ENCODE data around the gene FRMD4A.

The FRMD4A gene

GRCh38 chr10:14198078-14198477, 132.6 kb downstream of the FRMD4A start:
- no peak overlapping the region for H3K23ac ChIP-seq (ENCODE audit: low read depth, low read length, poor library complexity)
- no CpG with 5 or more reads among the region's 9 CpGs for WGBS, 2 donors (ENCODE audit: extremely low coverage in 2 of 2, insufficient read length in 2 of 2, insufficient replicate concordance in 1 of 2)
- H2BK5ac ChIP-seq (ENCODE audit: low read length): no peak overlapping the region
- no peak overlapping the region for H3K9ac ChIP-seq (ENCODE audit: low read depth, low read length, poor library complexity)
- no peak overlapping the region for H3K4ac ChIP-seq (ENCODE audit: low read length)
- no peak overlapping the region for H2BK120ac ChIP-seq (ENCODE audit: low read depth, low read length)
- peaks cover 0 to 8% of the 10 kb centered on the region in 2 donors for H3K4me1 ChIP-seq (ENCODE audit: control insufficient read depth in 2 of 2, insufficient read depth in 1 of 2, low read depth in 1 of 2, low read length in 2 of 2)
- H3K79me1 ChIP-seq (ENCODE audit: low read depth, low read length): no peaks in the 10 kb centered on the region
- H3K4me3 ChIP-seq (ENCODE audit: low read length in 2 of 2): no peak overlapping the region
- H3K18ac ChIP-seq (ENCODE audit: low read length): no peak overlapping the region
- H3K4me2 ChIP-seq (ENCODE audit: insufficient read depth, low read length, poor library complexity, severe bottlenecking): no peak overlapping the region
- no peaks in the 10 kb centered on the region for H3K27me3 ChIP-seq (ENCODE audit: control insufficient read depth in 3 of 3, insufficient read depth in 3 of 3, low read depth in 1 of 3, low read length in 3 of 3)
- H2AFZ ChIP-seq (ENCODE audit: low read length): no peak overlapping the region
- H2AK5ac ChIP-seq (ENCODE audit: low read depth, low read length): no peak overlapping the region
- H3K9me3 ChIP-seq (replicated peaks in 1 of 2; ENCODE audit: control insufficient read depth in 2 of 2, insufficient read depth in 1 of 2, low read depth in 1 of 2, low read length in 2 of 2): no peaks in the 10 kb centered on the region
- H4K91ac ChIP-seq (ENCODE audit: low read depth, low read length, poor library complexity): no peak overlapping the region
- H3K36me3 ChIP-seq (replicated peaks in 1 of 2; ENCODE audit: control insufficient read depth in 2 of 2, insufficient read depth in 2 of 2, low read length in 2 of 2): no peaks in the 10 kb centered on the region
- no peak overlapping the region for H2BK15ac ChIP-seq (ENCODE audit: low read length)
- no peak for DNase-seq (ENCODE audit: low spot score)
- H3K14ac ChIP-seq (ENCODE audit: low read length): no peak overlapping the region
- H4K8ac ChIP-seq (ENCODE audit: low read depth, low read length): no peak overlapping the region
- no peak overlapping the region for H3K27ac ChIP-seq (replicated peaks; ENCODE audit: low read length)
- no peak overlapping the region for H2BK12ac ChIP-seq (ENCODE audit: low read length)

GRCh38 chr10:14196113-14196512, 134.6 kb downstream of the FRMD4A start:
- no peak overlapping the region for H2BK120ac ChIP-seq (ENCODE audit: low read depth, low read length)

DNA sequence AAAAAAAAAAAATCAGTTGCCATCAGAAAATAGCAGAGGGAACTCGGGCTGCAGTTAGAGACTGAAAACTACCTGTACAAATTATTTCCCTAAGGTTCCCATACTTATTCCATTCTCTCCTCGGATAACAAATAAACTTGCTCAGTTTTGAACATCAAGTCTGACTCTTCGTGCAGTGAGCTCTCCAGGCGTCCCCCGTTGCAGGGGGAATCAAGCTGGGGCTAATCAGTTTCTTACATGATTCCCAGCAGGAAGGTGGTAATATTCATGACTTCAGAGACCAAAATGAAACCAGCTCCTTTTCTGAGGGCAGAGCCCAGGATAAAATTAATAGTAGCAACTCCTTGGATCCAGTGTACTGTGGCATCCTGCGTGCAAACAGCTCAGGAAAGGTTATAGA, 135.3 kb downstream of the FRMD4A start:
- no peak overlapping the region for H2BK5ac ChIP-seq (ENCODE audit: low read length)
- no peak overlapping the region for H3K18ac ChIP-seq (ENCODE audit: low read length)
- no peak overlapping the region for H3K4me3 ChIP-seq (ENCODE audit: low read length in 2 of 2)
- peaks cover 3 to 17% of the 10 kb centered on the region in 2 donors for H3K4me1 ChIP-seq (ENCODE audit: control insufficient read depth in 2 of 2, insufficient read depth in 1 of 2, low read depth in 1 of 2, low read length in 2 of 2)
- no peak overlapping the region for H2AK5ac ChIP-seq (ENCODE audit: low read depth, low read length)
- H3K36me3 ChIP-seq (replicated peaks in 1 of 2; ENCODE audit: control insufficient read depth in 2 of 2, insufficient read depth in 2 of 2, low read length in 2 of 2): no peaks in the 10 kb centered on the region
- no peak overlapping the region for H2BK12ac ChIP-seq (ENCODE audit: low read length)
- H3K23ac ChIP-seq (ENCODE audit: low read depth, low read length, poor library complexity): no peak overlapping the region
- no peak overlapping the region for H3K4me2 ChIP-seq (ENCODE audit: insufficient read depth, low read length, poor library complexity, severe bottlenecking)
- H3K14ac ChIP-seq (ENCODE audit: low read length): no peak overlapping the region
- DNase-seq (ENCODE audit: low spot score): no peak
- no peak overlapping the region for H4K8ac ChIP-seq (ENCODE audit: low read depth, low read length)
- H3K27me3 ChIP-seq (ENCODE audit: control insufficient read depth in 3 of 3, insufficient read depth in 3 of 3, low read depth in 1 of 3, low read length in 3 of 3): no peaks in the 10 kb centered on the region
- H2BK15ac ChIP-seq (ENCODE audit: low read length): no peak overlapping the region
- no peak overlapping the region for H3K27ac ChIP-seq (replicated peaks; ENCODE audit: low read length)
- no peak overlapping the region for H2BK120ac ChIP-seq (ENCODE audit: low read depth, low read length)
- WGBS, 2 donors (ENCODE audit: extremely low coverage in 2 of 2, insufficient read length in 2 of 2, insufficient replicate concordance in 1 of 2): no CpG with 5 or more reads among the region's 6 CpGs
- no peak overlapping the region for H3K4ac ChIP-seq (ENCODE audit: low read length)
- H2AFZ ChIP-seq (ENCODE audit: low read length): peak overlapping the region; percentile 75
- no peaks in the 10 kb centered on the region for H3K9me3 ChIP-seq (replicated peaks in 1 of 2; ENCODE audit: control insufficient read depth in 2 of 2, insufficient read depth in 1 of 2, low read depth in 1 of 2, low read length in 2 of 2)
- no peaks in the 10 kb centered on the region for H3K79me1 ChIP-seq (ENCODE audit: low read depth, low read length)
- H3K9ac ChIP-seq (ENCODE audit: low read depth, low read length, poor library complexity): no peak overlapping the region
- H4K91ac ChIP-seq (ENCODE audit: low read depth, low read length, poor library complexity): no peak overlapping the region

More at GRCh38 chr10:14196113-14196512, 134.6 kb downstream of the FRMD4A start:
- Histone ChIP-seq H2BK5ac (ENCODE audit: low read length) (no peak overlapping the region), H3K79me1 (ENCODE audit: low read depth, low read length) (no peaks in the 10 kb centered on the region), H3K4me1 (ENCODE audit: control insufficient read depth in 2 of 2, insufficient read depth in 1 of 2, low read depth in 1 of 2, low read length in 2 of 2) (peaks cover 3 to 14% of the 10 kb centered on the region in 2 donors), H2AFZ (ENCODE audit: low read length) (no peak overlapping the region), H3K9ac (ENCODE audit: low read depth, low read length, poor library complexity) (no peak overlapping the region), H3K18ac (ENCODE audit: low read length) (no peak overlapping the region), H2AK5ac (ENCODE audit: low read depth, low read length) (no peak overlapping the region), H3K4ac (ENCODE audit: low read length) (no peak overlapping the region), H2BK12ac (ENCODE audit: low read length) (no peak overlapping the region), H3K14ac (ENCODE audit: low read length) (no peak overlapping the region), H3K4me3 (ENCODE audit: low read length in 2 of 2) (no peak overlapping the region), H3K27ac (replicated peaks; ENCODE audit: low read length) (no peak overlapping the region), H4K91ac (ENCODE audit: low read depth, low read length, poor library complexity) (no peak overlapping the region), H4K8ac (ENCODE audit: low read depth, low read length) (no peak overlapping the region), H2BK15ac (ENCODE audit: low read length) (no peak overlapping the region), H3K36me3 (replicated peaks in 1 of 2; ENCODE audit: control insufficient read depth in 2 of 2, insufficient read depth in 2 of 2, low read length in 2 of 2) (no peaks in the 10 kb centered on the region), H3K4me2 (ENCODE audit: insufficient read depth, low read length, poor library complexity, severe bottlenecking) (no peak overlapping the region), H3K23ac (ENCODE audit: low read depth, low read length, poor library complexity) (no peak overlapping the region), H3K27me3 (ENCODE audit: control insufficient read depth in 3 of 3, insufficient read depth in 3 of 3, low read depth in 1 of 3, low read length in 3 of 3) (no peaks in the 10 kb centered on the region), H3K9me3 (replicated peaks in 1 of 2; ENCODE audit: control insufficient read depth in 2 of 2, insufficient read depth in 1 of 2, low read depth in 1 of 2, low read length in 2 of 2) (no peaks in the 10 kb centered on the region)
- no peak for DNase-seq (ENCODE audit: low spot score)

DNA sequence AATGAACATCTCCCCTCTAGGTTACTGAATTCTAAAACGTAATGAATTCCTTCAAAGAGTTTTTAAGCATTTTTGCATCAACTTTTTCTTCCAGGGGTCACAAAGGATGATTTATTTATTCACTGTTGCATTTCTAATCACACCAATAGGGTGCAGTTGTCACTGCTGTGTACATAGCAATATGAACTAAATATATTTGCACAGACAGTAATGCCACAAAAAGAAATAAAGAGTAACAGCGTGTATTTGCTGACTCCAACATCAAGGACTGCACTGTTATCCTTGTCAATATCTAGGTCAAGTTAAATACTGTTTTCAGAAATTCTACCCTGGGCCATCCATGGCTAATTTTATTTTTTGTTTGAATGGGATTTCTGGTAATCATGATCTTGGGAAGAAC, 138.0 kb downstream of the FRMD4A start:
- H2BK120ac ChIP-seq (ENCODE audit: low read depth, low read length): no peak overlapping the region
- no peak overlapping the region for H2BK5ac ChIP-seq (ENCODE audit: low read length)
- H3K4me3 ChIP-seq (ENCODE audit: low read length in 2 of 2): no peak overlapping the region
- peaks cover 3 to 17% of the 10 kb centered on the region in 2 donors for H3K4me1 ChIP-seq (ENCODE audit: control insufficient read depth in 2 of 2, insufficient read depth in 1 of 2, low read depth in 1 of 2, low read length in 2 of 2)
- H3K14ac ChIP-seq (ENCODE audit: low read length): no peak overlapping the region
- no peak overlapping the region for H4K8ac ChIP-seq (ENCODE audit: low read depth, low read length)
- DNase-seq (ENCODE audit: low spot score): no peak
- no peak overlapping the region for H3K4ac ChIP-seq (ENCODE audit: low read length)
- H2BK15ac ChIP-seq (ENCODE audit: low read length): no peak overlapping the region
- no peak overlapping the region for H3K27ac ChIP-seq (replicated peaks; ENCODE audit: low read length)
- H3K79me1 ChIP-seq (ENCODE audit: low read depth, low read length): no peaks in the 10 kb centered on the region
- no peak overlapping the region for H3K9ac ChIP-seq (ENCODE audit: low read depth, low read length, poor library complexity)
- H3K4me2 ChIP-seq (ENCODE audit: insufficient read depth, low read length, poor library complexity, severe bottlenecking): no peak overlapping the region
- no peak overlapping the region for H4K91ac ChIP-seq (ENCODE audit: low read depth, low read length, poor library complexity)
- H3K36me3 ChIP-seq (replicated peaks in 1 of 2; ENCODE audit: control insufficient read depth in 2 of 2, insufficient read depth in 2 of 2, low read length in 2 of 2): no peaks in the 10 kb centered on the region
- WGBS, 2 donors (ENCODE audit: extremely low coverage in 2 of 2, insufficient read length in 2 of 2, insufficient replicate concordance in 1 of 2): no CpG with 5 or more reads among the region's 2 CpGs
- H2AK5ac ChIP-seq (ENCODE audit: low read depth, low read length): no peak overlapping the region
- H3K18ac ChIP-seq (ENCODE audit: low read length): no peak overlapping the region
- H3K27me3 ChIP-seq (ENCODE audit: control insufficient read depth in 3 of 3, insufficient read depth in 3 of 3, low read depth in 1 of 3, low read length in 3 of 3): no peaks in the 10 kb centered on the region
- no peak overlapping the region for H2BK12ac ChIP-seq (ENCODE audit: low read length)
- no peak overlapping the region for H3K23ac ChIP-seq (ENCODE audit: low read depth, low read length, poor library complexity)
- no peak overlapping the region for H2AFZ ChIP-seq (ENCODE audit: low read length)
- no peaks in the 10 kb centered on the region for H3K9me3 ChIP-seq (replicated peaks in 1 of 2; ENCODE audit: control insufficient read depth in 2 of 2, insufficient read depth in 1 of 2, low read depth in 1 of 2, low read length in 2 of 2)

Data from neuronal stem cell (in vitro differentiated cells).